Esophagus muscularis mucosa (tissue), 4 donors: ENCODE measurements around the gene EVL.
"Not testable (repeated sequence)": the region's sequence is repeated elsewhere in the genome, so short reads cannot be mapped to it uniquely, and the experiment has no call there.

Experiments
- EP300 ChIP-seq: sonication (generic); formaldehyde crosslinking; IDR thresholded peaks from one replicate; pipeline ENCODE4 v1.6.1; 2017; ENCODE audit warnings: antibody characterized with exemption
- POLR2A ChIP-seq: fragments of 450-650 bp; IDR thresholded peaks from one replicate; pipeline ENCODE4 v1.6.1; 2017; ENCODE audit warnings: antibody characterized with exemption, moderate library complexity, mild to moderate bottlenecking, low read depth
- POLR2AphosphoS5 ChIP-seq, 2 donors: sonication (generic); formaldehyde crosslinking; IDR thresholded peaks; one replicate each; pipeline ENCODE4 v1.6.1; 2017; ENCODE audit warnings: antibody characterized with exemption in 2 of 2
- TF ChIP-seq, protein P1 (sequence below), 3 experiments: fragments of 200-600 bp in 2 of 3; fragments of 450-650 bp in 1 of 3; sonication (generic) in 2 of 3; IDR thresholded peaks; one replicate each; pipeline ENCODE4 v1.5.1; 2017 to 2019; ENCODE audit warnings: antibody characterized with exemption in 3 of 3, mild to moderate bottlenecking in 2 of 3, moderate library complexity in 1 of 3

DNA sequence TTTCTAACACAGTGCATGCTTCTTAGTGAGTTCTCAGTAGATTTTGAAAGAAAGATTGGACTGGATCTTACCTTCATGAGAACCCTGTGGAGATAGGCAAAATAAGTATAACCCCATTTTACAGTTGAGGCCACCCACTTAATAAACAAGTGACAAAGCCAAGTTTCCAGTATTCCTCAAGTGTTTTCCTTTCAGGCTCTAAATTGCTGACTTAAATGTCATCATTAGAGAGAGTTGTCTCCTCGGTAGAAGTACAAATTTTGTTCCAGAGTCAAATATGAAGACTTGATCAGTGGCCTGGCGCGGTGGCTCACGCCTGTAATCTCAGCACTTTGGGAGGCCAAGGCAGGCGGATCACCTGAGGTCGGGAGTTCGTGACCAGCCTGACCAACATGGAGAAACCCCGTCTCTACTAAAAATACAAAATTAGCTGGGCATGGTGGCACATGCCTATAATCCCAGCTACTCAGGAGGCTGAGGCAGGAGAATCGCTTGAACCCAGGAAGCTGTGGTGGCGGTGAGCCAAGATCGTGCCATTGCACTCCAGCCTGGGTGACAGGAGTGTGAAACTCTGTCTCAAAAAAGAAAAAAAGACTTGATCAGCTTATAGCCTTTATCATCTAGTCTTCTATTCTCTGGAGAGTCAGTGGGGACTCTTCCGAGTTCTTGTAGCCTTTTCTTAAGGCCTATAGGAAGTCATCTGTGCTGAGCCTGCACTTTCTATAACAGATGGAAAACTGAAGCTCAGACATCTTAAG is 708 bp upstream of the EVL start:
- not testable (repeated sequence) for TF ChIP-seq POLR2AphosphoS5 (IDR thresholded peaks at IDR 0.05); POLR2A; EP300
- TF ChIP-seq, protein P1, sequence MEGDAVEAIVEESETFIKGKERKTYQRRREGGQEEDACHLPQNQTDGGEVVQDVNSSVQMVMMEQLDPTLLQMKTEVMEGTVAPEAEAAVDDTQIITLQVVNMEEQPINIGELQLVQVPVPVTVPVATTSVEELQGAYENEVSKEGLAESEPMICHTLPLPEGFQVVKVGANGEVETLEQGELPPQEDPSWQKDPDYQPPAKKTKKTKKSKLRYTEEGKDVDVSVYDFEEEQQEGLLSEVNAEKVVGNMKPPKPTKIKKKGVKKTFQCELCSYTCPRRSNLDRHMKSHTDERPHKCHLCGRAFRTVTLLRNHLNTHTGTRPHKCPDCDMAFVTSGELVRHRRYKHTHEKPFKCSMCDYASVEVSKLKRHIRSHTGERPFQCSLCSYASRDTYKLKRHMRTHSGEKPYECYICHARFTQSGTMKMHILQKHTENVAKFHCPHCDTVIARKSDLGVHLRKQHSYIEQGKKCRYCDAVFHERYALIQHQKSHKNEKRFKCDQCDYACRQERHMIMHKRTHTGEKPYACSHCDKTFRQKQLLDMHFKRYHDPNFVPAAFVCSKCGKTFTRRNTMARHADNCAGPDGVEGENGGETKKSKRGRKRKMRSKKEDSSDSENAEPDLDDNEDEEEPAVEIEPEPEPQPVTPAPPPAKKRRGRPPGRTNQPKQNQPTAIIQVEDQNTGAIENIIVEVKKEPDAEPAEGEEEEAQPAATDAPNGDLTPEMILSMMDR (IDR thresholded peaks at IDR 0.05): not testable (repeated sequence)
